HFFc6 (cell line): Measurements from ENCODE around the gene PGAP3. TPM values are rescaled to one million over a fixed set of nuclear protein-coding genes. Genes with fewer than 3 reads are reported as not detected.

Experiments used
- DNase-seq: peaks from one replicate; pipeline ENCODE4 v3.0.0-alpha.2; 2018
- H3K27ac Mint-ChIP-seq: 2 replicates; pipeline ENCODE4 v1.8.0; 2020; ENCODE audit warnings: mild to moderate bottlenecking, mixed read lengths
- H3K27me3 Mint-ChIP-seq: 2 replicates; pipeline ENCODE4 v1.8.0; 2021; ENCODE audit warnings: mild to moderate bottlenecking, moderate library complexity, mixed read lengths; ENCODE audit not compliant: insufficient read depth
- H3K36me3 Mint-ChIP-seq: 2 replicates; pipeline ENCODE4 v1.8.0; 2021; ENCODE audit warnings: low read depth, mixed read lengths
- H3K4me1 Mint-ChIP-seq: 2 replicates; pipeline ENCODE4 v1.8.0; 2020; ENCODE audit warnings: low read depth, mixed read lengths
- H3K4me3 Mint-ChIP-seq: 2 replicates; pipeline ENCODE4 v1.8.0; 2020; ENCODE audit warnings: mild to moderate bottlenecking, moderate library complexity, mixed read lengths
- H3K9me3 Mint-ChIP-seq: 2 replicates; pipeline ENCODE4 v1.8.0; 2020; ENCODE audit warnings: mild to moderate bottlenecking, mixed read lengths
- total RNA-seq, 6 experiments: library from RNA; stranded (reverse); fragmentation: NEBNext Ultra II Directional; extraction: Animal tissue kit (Norgen Biotek cat#: 25700); gene quantifications; 2 replicates in 1 of 6; 3 replicates in 5 of 6; pipeline ENCODE4 v1.2.3, GENCODE V29; 2021
- TF ChIP-seq, protein P1 (sequence below): fragments of 200-600 bp; sonication (generic); IDR thresholded peaks from 2 replicates; pipeline ENCODE4 v1.5.0; 2021; ENCODE audit warnings: antibody characterized with exemption, mild to moderate bottlenecking

The PGAP3 gene
- total RNA-seq, 6 experiments from 2014 or later: 9.9 to 15.5 (median 12.7) TPM

DNA sequence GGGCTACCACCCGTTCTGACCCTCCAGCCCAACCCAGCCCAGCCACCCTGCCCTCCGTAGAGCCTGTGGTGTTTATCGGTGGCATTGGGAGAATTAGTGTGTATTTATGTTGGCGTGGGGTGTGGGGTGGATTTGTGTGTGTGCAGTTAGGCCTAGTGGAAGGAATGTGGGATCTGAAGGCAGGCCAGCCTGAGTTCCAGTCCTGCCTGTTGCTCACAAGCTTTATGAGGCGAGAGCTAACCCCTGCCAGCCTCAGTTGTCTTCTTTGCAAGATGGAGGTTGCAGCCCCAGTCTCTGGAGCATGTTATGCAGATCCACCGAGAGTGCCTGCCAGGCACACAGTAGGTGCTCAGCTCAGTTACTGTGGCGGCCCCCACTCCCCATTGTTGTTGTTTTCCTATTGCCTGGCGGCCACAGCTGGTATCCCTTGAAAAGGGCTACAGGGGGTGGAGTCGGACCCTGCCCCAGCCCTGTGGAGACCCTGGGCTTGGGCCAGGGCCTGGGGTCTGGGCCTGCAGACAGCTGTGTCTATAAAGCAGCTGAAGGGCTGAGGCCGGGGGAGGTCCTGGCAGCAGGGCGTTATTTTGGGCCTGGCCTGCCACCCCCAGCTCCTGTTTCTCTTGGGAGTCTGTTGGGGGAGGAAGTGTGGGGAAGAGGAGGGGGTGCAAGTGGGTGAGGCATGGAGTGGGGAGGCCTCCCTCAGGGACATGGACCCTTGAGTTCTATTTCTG lies 17.1 kb upstream of the PGAP3 start:
- H3K4me1 Mint-ChIP-seq: peaks cover 33% of the 10 kb centered on the region
- peak; percentile 6 for DNase-seq
- H3K27me3 Mint-ChIP-seq: peaks cover 2% of the 10 kb centered on the region
- H3K4me3 Mint-ChIP-seq: no peak overlapping the region
- H3K36me3 Mint-ChIP-seq: no peaks in the 10 kb centered on the region
- H3K27ac Mint-ChIP-seq: no peak overlapping the region
- H3K9me3 Mint-ChIP-seq: no peaks in the 10 kb centered on the region
- TF ChIP-seq, protein P1, sequence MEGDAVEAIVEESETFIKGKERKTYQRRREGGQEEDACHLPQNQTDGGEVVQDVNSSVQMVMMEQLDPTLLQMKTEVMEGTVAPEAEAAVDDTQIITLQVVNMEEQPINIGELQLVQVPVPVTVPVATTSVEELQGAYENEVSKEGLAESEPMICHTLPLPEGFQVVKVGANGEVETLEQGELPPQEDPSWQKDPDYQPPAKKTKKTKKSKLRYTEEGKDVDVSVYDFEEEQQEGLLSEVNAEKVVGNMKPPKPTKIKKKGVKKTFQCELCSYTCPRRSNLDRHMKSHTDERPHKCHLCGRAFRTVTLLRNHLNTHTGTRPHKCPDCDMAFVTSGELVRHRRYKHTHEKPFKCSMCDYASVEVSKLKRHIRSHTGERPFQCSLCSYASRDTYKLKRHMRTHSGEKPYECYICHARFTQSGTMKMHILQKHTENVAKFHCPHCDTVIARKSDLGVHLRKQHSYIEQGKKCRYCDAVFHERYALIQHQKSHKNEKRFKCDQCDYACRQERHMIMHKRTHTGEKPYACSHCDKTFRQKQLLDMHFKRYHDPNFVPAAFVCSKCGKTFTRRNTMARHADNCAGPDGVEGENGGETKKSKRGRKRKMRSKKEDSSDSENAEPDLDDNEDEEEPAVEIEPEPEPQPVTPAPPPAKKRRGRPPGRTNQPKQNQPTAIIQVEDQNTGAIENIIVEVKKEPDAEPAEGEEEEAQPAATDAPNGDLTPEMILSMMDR: peak; percentile 71

DNA sequence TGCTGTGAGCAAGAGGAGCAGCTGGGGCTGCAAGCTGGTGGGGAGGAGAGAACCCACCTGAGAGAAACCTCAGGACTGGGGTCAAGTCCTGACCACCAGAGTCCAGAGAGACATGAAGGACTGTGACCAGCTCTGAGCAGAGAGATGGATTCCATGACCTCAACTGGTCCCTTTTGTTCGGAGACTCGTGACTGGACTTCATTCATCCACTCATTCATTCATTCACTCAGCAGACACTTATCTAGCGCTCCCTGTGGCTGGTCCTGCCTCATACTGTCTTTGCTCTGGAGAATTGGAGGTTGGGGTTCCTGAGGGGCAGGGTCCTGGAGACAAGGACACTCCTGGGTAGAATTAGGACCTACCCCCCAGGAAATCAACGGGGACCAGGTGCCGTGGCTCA lies 16.1 kb upstream of the PGAP3 start:
- H3K36me3 Mint-ChIP-seq: no peaks in the 10 kb centered on the region
- peaks cover 2% of the 10 kb centered on the region for H3K27me3 Mint-ChIP-seq
- H3K27ac Mint-ChIP-seq: no peak overlapping the region
- DNase-seq: no peak
- H3K4me3 Mint-ChIP-seq: no peak overlapping the region
- TF ChIP-seq, protein P1: no peak
- peaks cover 40% of the 10 kb centered on the region for H3K4me1 Mint-ChIP-seq
- H3K9me3 Mint-ChIP-seq: no peaks in the 10 kb centered on the region

DNA sequence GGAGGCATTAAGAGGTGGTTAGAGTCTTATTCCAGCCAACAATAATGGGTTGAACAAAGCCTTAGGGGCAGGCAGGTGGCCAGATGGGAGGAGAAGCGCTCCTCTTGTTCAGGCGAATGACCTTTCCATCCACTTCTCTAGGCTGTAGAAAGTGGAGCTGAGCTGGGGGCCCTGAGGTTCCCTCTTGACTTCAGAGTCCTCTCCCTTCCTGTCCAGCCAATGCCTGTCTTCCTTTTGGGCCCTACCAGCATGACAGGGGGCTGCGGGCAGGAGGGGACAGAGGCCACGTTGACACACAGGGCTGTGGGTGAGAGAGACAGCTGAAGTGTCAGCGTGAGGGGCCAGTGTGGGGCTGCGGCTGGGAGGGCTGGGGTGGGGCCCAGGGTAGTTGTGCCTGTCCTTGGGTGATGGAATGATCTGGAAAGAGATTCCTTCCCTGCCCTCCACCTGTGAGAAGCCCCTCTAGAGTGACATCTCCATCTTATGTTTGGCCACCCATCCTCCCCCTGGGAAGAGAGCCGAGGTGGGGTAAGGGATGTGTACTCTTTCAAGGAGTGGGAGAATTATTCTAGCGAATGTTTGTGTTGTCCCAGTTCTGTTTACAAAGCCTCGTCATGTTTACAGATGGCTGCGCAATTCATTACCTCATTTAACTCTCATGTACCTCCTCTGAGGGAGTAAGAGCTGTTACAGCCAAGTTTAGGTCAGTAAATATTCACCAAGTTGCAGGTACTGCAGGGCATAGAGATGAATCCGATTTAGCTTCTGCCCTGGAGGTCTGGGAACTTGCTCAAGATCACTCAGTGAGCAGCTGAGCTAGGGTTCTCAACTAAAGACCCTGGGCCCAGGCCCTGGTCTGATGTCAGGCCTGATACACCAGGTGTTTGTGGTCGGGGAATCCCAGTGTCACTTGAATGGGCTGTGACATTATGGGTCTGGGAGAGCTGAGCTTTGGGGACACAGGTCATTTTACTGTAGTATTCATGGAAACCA lies 15.3 kb upstream of the PGAP3 start:
- Mint-ChIP-seq H3K4me1 (peaks cover 43% of the 10 kb centered on the region), H3K36me3 (no peaks in the 10 kb centered on the region), H3K27me3 (peaks cover 2% of the 10 kb centered on the region), H3K4me3 (no peak overlapping the region), H3K27ac (no peak overlapping the region), H3K9me3 (no peaks in the 10 kb centered on the region)
- DNase-seq: no peak
- TF ChIP-seq, protein P1: no peak

DNA sequence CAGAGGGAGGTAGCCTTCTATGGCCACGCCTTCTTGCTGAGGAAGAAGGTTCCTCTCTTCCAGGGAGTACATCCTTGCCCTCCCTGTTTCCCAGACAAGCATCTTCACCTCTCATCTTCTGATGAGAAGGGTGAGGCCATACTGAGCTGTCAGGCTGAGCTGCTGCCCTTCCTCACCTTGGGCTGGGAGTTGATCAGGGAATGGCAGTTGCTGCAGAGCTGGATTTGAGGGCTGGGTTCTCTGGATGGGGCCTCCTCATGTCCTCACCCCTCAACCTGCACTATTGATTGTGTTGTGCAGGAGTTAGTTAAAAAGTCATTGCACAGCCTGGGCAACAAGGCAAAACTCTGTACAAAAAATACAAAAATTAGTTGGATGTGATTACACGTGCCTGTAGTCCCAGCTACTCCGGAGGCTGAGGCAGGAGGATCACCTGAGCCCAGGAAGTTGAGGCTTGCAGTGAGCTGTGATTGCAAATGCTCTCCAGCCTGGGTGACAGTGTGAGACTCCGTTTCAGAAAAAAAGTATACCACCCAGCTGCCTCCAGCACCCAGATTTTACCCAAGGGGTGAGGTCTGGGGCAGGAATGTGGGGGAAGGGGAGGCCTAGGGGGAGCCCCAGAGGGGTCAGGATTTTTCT lies 14.0 kb upstream of the PGAP3 start:
- no peaks in the 10 kb centered on the region for H3K9me3 Mint-ChIP-seq
- TF ChIP-seq, protein P1: no peak
- no peaks in the 10 kb centered on the region for H3K36me3 Mint-ChIP-seq
- DNase-seq: no peak
- H3K4me1 Mint-ChIP-seq: peaks cover 43% of the 10 kb centered on the region
- peak overlapping the region; percentile 94 for H3K4me3 Mint-ChIP-seq
- H3K27ac Mint-ChIP-seq: no peak overlapping the region
- H3K27me3 Mint-ChIP-seq: peaks cover 2% of the 10 kb centered on the region

DNA sequence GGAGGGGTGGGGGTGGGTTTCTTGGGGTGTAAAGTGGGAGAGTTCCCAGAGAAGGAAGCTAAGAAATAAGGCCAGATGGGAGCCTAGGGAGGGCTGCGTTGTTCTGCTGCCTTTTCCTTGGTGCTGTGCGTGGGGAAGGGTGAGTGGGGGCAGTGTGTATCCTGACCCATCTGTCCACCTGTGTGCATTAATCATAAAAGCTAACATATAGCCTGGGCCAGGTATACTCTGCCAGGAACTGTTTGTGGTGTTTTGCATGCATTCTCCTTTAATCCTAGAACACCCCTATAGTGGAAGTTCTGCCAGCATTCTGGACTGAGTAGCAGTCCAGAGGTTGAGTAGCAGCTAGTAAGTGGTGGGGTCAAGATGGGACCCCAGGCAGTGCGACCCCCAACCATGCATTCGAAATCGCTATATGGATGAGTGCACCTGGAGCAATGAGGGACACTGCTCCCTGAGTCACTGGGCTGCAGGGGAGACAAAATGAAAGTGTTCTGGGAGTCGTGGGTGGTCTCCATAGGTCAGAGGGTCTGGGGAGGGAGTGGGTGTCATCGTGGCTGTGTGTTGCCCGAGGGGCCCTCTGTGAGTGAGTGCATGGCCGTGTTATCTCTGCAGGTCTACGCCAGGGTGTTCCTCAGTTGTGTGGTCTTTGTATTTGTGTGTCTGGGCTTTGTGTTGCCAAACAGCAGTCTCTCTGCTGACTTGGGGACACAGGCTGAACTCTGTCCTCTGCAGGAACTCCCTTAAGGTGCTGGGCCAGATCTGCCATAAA lies 13.3 kb upstream of the PGAP3 start:
- H3K27ac Mint-ChIP-seq: peak overlapping the region; percentile 54
- DNase-seq: no peak
- no peaks in the 10 kb centered on the region for H3K36me3 Mint-ChIP-seq
- H3K27me3 Mint-ChIP-seq: peaks cover 3% of the 10 kb centered on the region
- H3K9me3 Mint-ChIP-seq: no peaks in the 10 kb centered on the region
- TF ChIP-seq, protein P1: no peak
- H3K4me1 Mint-ChIP-seq: peaks cover 43% of the 10 kb centered on the region
- peak overlapping the region; percentile 94 for H3K4me3 Mint-ChIP-seq
